Iris pigment epithelial cell (primary cell): ENCODE data around the gene JUNB.

Source experiments
- DNase-seq: peaks from one replicate; pipeline ENCODE4 v3.0.0-alpha.2; 2011; ENCODE audit warnings: low read depth

Gene JUNB

GRCh38 chr19:12842511-12842910 lies 51.2 kb downstream of the JUNB start:
- DNase-seq: no peak
